ENCODE results near the gene FAM217B.

Gene FAM217B

DNA sequence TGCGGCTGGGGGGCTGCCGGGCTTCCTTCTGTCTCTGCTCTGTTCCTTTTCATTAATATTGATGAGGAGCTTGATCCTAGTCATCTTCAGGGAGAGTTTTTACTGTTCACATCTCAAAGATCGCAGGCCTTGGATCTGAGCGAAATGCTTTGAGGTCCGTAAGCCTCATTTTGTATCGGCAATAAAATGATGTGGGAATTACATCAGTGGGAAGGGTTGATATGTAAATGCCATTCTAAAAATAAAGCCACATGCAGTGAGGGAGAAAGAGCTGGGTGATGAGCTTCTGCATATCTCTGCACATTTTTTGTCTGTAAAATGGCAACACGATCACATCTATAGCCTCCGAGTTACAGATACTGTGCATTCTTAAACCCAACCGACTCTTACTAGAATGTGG is 42.9 kb downstream of the FAM217B start:
- no peak for DNase-seq

DNA sequence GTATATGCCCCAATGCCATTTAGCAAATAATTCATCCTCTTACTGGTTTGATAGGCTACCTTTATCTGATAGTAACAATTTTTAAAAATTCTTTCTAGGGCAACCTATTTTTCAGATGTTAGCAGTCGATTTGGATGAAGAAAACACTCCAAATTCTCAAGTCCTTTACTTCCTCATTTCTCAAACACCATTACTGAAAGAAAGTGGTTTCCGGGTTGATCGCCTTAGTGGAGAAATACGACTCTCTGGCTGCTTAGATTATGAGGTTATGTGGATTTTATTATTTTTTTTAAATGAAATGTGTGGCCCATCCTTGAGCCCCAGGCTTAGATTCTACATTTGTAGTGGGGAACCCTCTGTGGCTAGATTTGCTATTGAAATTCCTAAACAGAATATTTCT is 44.4 kb downstream of the FAM217B start:
- DNase-seq: no peak

DNA sequence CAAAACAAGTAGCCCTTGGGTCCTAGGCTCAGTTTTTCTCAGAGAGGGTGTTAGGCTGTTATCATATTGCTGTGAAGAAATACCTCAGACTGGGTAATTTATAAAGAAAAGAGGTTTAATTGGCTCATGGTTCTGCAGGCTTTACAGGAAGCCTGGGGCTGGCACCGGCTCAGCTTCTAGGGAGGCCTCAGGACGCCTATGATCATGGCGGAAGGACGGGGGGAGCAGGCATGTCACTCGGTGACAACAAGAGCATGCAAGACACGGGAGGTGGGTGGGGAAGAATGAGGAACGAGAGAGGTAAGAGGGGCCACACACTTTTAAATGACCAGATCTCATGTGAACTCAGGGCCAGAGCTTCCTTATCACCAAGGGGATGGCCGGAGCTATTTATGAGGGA is 45.0 kb downstream of the FAM217B start:
- no peak for DNase-seq

DNA sequence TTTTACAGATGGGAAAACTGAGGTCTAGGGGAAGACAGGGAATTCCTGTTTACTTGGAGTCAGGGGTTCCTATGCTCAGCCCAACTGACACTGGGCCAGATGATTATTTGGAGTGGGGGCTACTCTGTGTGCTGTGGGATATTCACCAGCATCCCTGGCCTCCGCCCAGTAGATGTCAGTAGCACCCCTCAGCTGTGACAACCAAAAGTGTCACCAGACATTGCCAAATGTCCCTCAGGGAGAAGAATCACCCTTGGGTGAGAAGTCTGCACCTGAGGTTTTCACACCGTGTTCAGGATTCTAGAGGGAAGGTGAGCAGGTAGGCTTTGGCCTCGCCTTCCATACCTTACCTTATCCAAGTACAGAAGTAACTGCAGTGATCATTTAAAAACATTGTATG is 45.7 kb downstream of the FAM217B start:
- DNase-seq: no peak

DNA sequence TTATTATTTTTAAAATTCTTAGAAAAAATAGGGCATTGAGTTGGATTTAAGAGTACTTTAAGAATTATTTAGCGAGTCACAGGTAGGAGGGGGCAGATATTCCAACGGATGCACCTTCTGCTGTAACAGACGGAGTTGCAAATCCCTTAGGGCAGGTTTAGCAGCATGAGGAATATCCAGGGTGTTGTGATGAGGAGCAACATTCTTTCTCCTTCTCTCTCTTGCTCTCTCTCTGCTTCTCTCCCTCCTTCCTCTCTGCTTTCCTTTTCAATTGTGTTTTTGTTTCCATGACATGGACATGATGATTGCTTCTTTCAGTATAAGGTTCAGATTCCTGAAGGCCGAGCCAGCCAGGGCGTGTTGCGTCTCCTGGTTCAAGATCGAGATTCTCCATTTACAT is 46.9 kb downstream of the FAM217B start:
- DNase-seq: no peak

DNA sequence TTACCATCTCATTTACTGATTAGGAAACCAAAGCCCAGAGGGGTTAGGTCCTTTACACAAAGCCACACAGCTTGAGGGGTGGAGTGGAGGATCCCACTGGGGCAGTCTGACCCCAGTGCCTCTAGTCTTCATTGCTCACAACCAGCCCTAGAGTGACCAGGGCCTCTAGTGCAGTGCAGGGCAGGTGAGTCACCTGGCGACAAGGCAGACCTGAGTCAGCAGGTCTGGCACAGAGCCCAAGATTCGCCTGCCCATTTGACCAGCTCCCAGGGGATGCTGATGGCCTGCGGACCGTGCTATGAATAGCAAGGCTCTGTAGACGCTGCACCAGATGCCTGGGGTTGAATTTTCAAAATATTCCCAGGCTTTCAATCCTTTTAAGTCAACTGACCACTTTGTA is 48.0 kb downstream of the FAM217B start:
- no peak for DNase-seq

DNA sequence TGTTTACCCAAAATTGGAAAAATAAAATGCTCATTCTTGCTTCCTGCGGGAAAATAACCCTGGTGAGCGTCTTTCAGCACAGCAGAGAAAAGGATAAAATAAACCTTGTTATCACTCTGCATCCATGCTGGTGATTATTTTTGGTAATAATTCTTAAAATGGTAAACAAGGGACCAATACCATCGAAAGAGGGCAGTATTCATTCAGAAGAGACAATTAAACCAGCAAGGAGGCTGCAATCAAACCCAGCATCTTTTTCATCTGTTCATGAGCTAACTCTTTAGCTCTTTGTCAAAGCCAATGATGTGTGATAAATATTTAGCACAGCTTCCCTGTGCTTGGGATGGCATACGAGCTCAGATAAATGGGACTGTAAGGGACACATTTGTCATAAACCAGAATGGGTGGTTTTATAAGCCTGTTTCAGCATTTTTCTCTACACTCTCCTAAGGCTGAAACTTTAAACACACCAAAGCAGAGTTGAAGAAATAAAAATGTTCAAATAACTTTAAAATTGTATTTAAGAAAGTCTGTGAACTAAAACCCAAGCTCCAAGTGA is 52.4 kb downstream of the FAM217B start:
- no peak for DNase-seq

DNA sequence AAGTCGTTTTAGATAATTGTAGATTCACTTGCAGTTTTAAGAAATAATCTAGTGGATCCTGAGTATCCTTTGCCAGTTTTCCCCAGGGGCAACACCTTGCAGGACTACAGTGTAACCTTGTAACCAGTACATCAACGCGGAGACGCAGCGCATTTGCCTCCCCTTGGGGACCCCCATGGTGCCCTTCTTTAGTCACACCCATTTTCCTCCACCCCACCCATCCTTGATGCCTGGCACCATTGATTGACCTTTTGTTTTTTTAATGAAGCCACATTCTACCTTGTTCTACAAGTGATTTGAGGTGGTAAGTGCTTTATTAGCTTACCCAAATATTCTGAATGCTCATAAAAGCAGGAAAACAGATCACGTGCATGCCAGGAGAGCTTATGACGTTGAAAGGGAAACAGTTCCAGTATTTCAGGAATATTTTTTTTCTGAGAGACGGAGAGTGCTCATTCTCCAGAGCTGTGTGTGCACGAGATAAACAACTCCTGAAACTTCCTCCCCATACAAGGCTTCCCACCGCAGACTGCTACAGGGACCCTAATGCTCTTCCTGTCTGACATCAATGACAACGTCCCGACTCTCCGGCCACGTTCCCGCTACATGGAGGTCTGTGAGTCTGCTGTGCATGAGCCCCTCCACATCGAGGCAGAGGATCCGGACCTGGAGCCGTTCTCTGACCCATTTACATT is 53.7 kb downstream of the FAM217B start:
- no peak for DNase-seq

DNA sequence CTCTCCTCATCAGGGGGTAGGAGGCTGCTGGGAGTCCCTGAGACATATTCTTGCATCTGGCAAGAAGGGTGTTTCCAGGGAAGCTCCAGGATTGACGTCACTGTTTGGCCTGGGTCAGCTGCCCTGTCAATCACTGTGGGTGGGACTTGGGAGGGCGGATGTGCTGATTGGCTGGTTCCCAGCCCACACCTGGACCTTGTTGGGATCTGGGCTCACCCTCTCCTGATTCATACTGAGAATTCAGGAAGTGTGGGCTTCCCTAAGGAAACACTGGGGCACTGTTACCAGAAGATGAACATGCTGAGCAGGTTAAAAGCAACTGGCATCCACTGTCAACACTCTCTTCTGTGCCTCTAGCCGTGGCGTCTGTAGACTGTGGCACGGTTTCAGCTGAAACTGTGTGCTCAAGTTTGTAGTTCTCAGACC is 54.5 kb downstream of the FAM217B start:
- DNase-seq: peak in 1 of 2 experiments; percentile 31

DNA sequence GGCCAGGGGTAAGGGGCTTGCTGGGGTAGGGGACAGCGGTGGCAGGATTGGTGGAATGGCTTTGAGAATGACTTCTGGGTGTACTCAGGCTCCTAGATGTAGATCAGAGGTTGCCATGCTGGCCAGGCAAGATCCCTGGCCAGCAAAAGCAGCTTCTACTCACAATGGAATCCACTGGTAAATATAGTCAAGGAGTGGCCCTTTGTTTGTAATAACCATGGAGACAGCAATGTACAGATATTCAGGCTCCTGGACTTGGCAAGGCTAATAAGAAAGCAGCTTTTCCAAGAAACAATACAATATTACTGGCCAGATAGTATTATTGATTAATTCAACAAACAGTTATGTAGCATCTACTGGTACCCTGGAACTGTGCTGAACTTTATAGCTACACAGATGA is 55.9 kb downstream of the FAM217B start:
- DNase-seq: no peak

DNA sequence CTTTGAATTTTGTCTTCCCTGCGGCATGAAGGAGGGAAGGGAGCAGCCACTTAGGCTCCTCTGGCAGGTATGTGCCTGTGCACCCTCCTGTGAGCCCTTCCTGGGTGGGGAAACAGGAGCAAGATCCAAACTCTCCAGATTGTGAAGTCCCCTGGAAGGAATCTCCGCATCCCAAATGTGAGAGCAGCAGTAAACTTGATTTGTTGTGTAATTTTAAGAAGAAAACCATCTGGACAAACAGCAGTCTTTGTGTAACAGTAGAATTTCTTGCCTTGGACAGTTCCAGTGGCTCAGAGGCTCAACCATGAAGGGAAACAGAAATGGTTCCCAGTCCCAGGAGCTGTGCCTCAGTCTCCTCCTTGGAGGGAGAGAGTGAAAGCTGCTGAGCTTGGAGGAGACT is 57.7 kb downstream of the FAM217B start:
- DNase-seq: no peak
